GM13977 (cell line): ENCODE data around the gene PLXNA2.

ENCODE experiments used
- DNase-seq: peaks from one replicate; pipeline ENCODE4 v3.0.0; 2012; ENCODE audit warnings: low spot score
- in situ Hi-C: fragments of 300-500 bp; cut with MboI; formaldehyde crosslinking; loops from one replicate; pipeline ENCODE4 v1.12.0; 2022; ENCODE audit warnings: low sequenced_read_pairs, low pct_unique_long_range_greater_than_20kb, mixed read lengths, inconsistent platforms; ENCODE audit not compliant: unreplicated experiment
- TF ChIP-seq, protein P1 (sequence below): IDR thresholded peaks from 2 replicates; pipeline ENCODE4 v1.5.1; 2012; ENCODE audit warnings: mild to moderate bottlenecking, control low read depth; ENCODE audit not compliant: insufficient read depth; ENCODE audit errors: extremely low read depth, missing control alignments

Gene PLXNA2

DNA sequence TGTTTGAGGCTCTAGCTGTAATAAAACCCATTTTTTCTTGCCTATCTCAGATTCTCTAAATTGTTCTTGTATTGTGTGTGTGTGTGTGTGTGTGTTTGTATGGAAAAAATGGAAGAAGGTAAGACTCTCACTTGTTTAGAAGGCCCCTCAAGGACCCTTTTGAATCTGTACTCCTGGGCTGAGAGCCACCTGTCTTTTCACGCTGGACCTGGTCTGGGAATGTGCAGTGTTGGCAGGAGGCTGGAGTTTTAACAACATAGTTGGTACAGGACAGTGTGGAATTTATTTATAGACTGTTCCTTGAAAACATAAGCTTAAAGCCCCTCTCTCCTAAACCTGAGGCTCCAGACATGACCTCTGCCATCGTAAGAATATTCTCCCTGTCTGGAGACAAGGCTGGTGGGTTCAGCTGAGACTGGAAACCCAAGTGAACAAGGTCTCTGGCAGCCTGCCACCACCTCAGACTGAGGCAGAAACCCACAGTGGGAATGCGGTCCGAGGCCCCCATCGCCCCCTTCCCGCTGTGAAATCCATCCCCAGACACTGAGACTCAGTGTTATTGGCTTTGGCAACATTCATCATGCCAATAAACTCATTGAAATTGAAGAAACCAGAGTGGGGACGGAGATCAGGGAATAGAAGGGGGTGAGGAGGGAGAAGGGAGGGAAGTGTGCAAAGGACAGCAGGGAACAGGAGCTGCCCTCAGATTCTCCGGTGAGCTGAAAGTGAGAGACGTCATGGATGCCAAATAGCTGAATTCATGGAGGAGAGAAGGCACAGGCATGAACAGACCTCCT, 24.6 kb upstream of the PLXNA2 start:
- TF ChIP-seq, protein P1, sequence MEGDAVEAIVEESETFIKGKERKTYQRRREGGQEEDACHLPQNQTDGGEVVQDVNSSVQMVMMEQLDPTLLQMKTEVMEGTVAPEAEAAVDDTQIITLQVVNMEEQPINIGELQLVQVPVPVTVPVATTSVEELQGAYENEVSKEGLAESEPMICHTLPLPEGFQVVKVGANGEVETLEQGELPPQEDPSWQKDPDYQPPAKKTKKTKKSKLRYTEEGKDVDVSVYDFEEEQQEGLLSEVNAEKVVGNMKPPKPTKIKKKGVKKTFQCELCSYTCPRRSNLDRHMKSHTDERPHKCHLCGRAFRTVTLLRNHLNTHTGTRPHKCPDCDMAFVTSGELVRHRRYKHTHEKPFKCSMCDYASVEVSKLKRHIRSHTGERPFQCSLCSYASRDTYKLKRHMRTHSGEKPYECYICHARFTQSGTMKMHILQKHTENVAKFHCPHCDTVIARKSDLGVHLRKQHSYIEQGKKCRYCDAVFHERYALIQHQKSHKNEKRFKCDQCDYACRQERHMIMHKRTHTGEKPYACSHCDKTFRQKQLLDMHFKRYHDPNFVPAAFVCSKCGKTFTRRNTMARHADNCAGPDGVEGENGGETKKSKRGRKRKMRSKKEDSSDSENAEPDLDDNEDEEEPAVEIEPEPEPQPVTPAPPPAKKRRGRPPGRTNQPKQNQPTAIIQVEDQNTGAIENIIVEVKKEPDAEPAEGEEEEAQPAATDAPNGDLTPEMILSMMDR = no peak
- DNase-seq = no peak
- in situ Hi-C loops = no loop called here

DNA sequence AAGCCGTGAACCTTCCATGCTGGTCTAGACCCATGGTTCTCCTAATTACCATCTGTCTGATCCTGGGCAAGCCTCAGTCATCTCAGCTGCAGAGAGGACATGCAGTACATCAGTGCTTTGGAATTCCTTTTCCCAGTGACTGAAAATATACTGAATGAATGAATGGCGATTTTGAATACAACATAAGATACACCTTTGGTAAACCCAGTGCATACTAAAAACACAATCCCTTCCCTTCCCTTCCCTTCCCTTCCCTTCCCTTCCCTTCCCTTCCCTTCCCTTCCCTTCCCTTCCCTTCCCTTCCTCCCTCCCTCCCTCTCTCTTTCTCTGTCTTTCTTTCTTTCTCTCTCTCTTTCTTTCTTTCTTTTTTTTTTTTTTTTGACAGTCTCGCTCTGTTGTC, 21.3 kb upstream of the PLXNA2 start:
- no peak for DNase-seq
- TF ChIP-seq, protein P1 = no peak
- in situ Hi-C loops = no loop called here

DNA sequence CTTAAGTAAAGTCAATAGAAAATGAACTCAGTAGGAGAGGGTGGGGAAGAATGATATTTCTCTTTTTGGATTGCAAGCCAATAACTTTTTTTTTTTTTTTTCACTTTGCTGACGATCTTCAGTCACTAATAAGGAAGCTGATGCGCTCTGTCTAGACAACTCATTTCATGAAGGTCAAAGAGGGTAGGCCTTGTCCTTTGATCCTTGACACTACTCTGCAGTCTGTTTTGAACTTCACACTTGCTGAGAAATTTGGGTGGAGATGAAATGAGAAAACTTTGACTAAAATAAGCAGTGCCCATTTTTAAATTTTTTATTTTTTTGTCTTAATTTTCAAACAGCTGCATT, 20.9 kb upstream of the PLXNA2 start:
- DNase-seq = no peak
- TF ChIP-seq, protein P1 = no peak
- in situ Hi-C loops = no loop called here

DNA sequence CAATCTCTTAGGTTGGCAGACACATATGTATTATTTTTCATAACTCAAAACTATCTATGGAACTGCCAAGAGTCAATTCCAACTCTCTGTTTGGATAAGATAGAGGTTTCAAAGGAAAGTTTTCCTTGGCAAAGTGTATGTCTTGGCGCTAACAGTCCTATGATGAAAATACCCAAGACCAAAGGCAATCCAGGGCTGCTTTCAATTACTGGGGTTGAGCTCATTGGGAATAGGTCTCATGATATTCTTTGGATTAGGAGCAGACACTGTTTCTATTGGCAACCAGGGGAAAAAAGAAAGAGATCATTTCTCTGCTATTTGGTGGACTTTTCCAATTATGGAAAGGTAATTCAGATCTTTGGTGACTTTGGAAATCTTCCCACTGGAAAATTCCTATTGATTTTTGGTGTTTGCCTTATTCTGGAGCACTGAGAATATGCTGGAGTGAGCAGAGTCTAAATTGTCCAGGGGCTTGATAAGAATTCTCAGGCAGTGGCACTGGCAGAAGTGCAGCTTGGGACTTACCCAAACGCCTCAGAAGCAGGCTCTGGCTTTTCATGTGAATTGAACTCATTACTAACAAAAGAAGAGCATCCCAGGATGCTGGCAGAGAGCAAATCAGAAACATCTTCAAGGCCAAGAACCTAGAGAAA, 20.4 kb upstream of the PLXNA2 start:
- DNase-seq = no peak
- TF ChIP-seq, protein P1 = no peak
- in situ Hi-C loops = no loop called here

DNA sequence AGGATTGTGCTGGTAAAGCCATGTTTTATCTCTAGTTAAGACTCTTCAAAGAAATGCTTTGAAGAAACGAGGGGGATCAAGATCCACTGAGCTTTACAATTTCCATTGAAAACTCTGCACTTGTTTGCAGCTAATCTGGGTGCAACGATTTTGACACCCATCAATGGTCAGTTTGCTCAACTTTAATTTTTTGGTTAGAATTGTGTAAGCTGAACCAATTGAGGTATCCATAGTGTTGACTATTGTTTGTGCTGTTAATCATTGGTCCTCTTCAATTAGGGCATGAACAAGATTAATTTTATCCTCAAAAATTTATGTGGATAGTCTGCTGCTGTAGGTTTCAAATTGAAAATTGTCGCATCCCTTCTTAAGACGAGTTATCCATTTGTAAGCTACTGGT, 17.7 kb upstream of the PLXNA2 start:
- TF ChIP-seq, protein P1 = no peak
- in situ Hi-C loops = no loop called here
- no peak for DNase-seq

DNA sequence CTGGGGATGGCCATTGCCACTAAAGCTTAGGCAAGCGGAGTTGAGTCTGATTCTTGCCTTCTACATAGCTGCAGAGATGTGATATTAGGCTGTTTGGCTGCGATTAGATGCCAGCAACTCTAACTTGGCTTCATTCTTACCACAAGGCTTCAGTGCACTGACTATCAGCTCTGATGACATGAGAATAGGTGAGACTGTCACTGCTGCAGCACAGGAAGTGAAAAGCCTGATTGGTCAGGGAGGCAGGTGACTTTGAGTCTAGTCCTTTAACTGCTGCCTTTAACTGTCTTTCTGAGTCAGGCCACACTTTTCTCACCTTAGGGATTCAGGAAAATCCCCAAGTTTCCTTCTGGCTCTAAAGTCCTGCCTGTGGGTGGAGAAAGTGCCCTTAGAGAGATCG, 14.1 kb upstream of the PLXNA2 start:
- no peak for DNase-seq
- TF ChIP-seq, protein P1 = no peak
- in situ Hi-C loops = no loop called here
